Left ventricle myocardium inferior (tissue), 1 donor: Measurements from ENCODE around the gene C16orf90. TPM values are rescaled to one million over a fixed set of nuclear protein-coding genes. Genes with fewer than 3 reads are reported as not detected.
A peak's percentile ranks its signal among the peaks of the same experiment; 100 is the strongest.

ENCODE experiments used
- DNase-seq: peaks from one replicate; pipeline ENCODE4 v3.0.0-alpha.2; 2020
- H3K27ac ChIP-seq: fragments of 200-600 bp; replicated peaks from 2 replicates; pipeline ENCODE4 v1.8.0; 2021
- H3K27me3 ChIP-seq: fragments of 200-600 bp; 2 replicates; pipeline ENCODE4 v1.8.0; 2021; ENCODE audit warnings: low read depth
- H3K36me3 ChIP-seq: fragments of 200-600 bp; 2 replicates; pipeline ENCODE4 v1.8.0; 2021
- H3K4me1 ChIP-seq: fragments of 200-600 bp; 2 replicates; pipeline ENCODE4 v1.8.0; 2021
- H3K4me3 ChIP-seq: fragments of 200-600 bp; 2 replicates; pipeline ENCODE4 v1.8.0; 2021; ENCODE audit warnings: mild to moderate bottlenecking, moderate library complexity
- H3K9me3 ChIP-seq: fragments of 200-600 bp; replicated peaks from 2 replicates; pipeline ENCODE4 v1.8.0; 2021
- intact Hi-C: fragments of 100-400 bp; cut with micrococcal nuclease; formaldehyde crosslinking; loops from one replicate; pipeline ENCODE4 v1.11.0; 2022
- total RNA-seq: library from RNA; stranded (reverse); fragmentation: NEBNext Ultra II Directional; extraction: Animal tissue kit (Norgen Biotek cat#: 25700); gene quantifications from one replicate; pipeline ENCODE4 v1.2.1, GENCODE V29; 2021
- TF ChIP-seq, protein P1 (sequence below): fragments of 200-600 bp; IDR thresholded peaks from 2 replicates; pipeline ENCODE4 v1.8.0; 2021; ENCODE audit warnings: antibody characterized with exemption, mild to moderate bottlenecking, borderline replicate concordance
- donor health status: DM: no; HTN: yes; CAD: no; lungs with severe emphysema.

C16orf90 gene
- total RNA-seq, 1 donor from 2014 or later: not detected

DNA sequence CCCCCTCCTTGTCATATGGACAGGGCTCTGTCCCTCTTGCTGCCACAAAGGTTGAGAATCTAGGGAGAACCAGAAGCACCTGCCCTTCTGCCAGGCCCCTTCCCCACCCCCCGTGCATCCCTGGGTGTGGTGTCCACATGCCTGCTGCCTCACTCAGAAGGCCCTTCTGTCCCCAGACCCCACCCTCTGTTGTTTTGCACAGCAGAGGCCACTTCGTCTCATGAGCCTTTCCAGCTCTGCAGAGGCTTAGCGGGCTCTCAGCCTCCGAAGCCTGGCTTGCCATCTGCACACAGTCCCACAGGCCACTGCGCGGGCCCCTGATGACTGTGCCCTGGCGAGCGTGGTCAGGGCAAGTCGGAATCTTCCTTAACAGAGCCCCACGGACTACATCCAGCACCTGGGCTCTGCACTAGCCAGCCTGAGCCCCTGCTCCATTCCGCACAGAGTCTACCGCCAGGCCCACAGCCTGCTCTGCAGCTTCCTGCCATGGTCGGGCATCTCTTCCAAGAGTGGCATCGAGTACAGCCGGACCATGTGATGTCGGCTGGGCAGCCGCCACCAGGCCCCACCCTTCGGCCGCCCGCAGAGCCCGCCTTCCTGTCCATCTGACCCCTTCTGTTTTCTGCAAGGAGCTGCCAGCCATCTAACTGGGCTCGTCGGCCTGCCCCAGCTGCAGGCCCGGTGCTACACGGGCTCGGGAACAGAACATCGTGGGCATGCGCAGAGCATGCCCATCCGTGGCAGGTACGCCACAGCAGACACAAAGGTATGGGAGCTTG is 10.8 kb downstream of the C16orf90 start:
- Histone ChIP-seq H3K27ac (no peak overlapping the region), H3K4me3 (no peak overlapping the region), H3K27me3 (no peaks in the 10 kb centered on the region), H3K4me1 (peaks cover 28% of the 10 kb centered on the region), H3K9me3 (no peaks in the 10 kb centered on the region), H3K36me3 (peaks cover 86% of the 10 kb centered on the region)
- TF ChIP-seq, protein P1, sequence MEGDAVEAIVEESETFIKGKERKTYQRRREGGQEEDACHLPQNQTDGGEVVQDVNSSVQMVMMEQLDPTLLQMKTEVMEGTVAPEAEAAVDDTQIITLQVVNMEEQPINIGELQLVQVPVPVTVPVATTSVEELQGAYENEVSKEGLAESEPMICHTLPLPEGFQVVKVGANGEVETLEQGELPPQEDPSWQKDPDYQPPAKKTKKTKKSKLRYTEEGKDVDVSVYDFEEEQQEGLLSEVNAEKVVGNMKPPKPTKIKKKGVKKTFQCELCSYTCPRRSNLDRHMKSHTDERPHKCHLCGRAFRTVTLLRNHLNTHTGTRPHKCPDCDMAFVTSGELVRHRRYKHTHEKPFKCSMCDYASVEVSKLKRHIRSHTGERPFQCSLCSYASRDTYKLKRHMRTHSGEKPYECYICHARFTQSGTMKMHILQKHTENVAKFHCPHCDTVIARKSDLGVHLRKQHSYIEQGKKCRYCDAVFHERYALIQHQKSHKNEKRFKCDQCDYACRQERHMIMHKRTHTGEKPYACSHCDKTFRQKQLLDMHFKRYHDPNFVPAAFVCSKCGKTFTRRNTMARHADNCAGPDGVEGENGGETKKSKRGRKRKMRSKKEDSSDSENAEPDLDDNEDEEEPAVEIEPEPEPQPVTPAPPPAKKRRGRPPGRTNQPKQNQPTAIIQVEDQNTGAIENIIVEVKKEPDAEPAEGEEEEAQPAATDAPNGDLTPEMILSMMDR: no peak
- DNase-seq: no peak
- intact Hi-C loops: no loop called here

DNA sequence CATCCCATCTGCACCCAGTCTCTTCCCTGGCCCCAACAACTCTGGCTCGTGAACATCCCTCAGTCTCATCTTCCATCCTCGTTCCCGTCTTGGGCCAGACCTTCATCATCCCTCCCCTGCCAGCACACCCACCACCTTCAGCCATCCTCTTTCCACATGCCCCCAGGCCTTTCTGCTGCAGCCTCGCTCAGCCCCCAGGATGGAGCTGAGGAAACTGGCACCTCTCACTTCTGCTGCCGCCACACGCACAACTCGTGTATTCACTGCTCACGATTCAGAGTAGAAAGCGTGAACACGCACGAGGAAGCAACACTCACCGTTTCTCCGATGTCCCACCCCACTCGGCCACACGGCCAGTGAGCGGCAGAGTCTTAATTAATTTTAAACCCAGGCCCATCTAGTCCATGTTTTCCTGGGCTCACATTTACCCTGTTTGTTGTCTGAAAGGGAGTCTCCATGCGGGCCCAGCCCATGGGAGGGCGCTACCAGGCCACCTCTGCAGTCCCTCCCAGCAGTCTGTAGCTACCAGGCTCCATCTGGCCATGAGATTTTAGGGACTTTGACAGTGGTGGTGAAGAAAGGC is 12.5 kb downstream of the C16orf90 start:
- H3K4me1 ChIP-seq: peaks cover 35% of the 10 kb centered on the region
- no peaks in the 10 kb centered on the region for H3K9me3 ChIP-seq
- peaks cover 98% of the 10 kb centered on the region for H3K36me3 ChIP-seq
- no peak overlapping the region for H3K4me3 ChIP-seq
- H3K27ac ChIP-seq: no peak overlapping the region
- TF ChIP-seq, protein P1: no peak
- H3K27me3 ChIP-seq: no peaks in the 10 kb centered on the region
- DNase-seq: no peak
- intact Hi-C loops: no loop called here

DNA sequence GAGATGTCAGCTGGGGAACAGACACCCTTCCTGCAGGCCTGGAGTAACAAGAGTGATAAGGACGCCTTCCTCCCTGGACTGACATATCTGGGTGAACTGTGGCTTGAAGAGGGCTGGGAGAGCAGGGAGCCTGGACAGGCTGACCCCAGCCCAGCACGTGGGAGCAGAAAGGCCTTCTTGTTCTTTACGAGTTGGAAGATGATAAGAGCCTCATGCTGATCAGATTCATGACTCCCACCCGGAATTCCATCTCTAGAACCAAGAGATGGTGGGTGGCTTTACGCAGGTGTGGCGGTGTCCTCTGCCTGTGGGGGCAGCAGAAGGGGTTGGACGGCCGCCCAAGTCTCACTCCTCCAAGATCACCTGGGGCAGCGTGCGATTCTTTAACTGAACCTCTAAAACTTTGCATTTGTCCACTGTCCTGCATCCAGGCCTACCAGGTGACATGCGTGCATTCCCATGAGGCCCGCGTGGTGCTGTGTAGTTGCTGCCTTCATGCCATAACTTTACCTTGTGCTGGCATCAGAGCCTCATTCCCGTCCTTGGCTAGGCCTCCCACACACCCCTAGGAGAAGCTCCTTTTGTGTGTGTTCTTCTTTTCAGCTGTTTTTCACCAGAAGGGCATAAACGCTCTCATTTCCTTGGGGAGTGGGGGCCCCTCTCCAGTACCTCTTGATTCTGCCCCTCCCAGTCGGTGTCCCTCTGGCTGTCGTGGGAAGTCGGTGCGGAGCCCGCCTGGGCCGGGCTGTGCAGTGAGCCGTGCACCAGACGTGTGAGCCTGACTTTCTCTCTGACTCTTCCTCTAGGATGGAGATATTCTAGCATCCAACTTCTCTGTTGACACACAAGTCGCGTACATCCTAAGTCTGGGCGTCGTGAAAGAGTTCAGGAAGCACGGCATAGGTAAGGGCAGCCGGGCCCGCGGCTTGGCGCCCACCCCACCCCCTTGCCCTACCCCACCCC is 13.3 kb downstream of the C16orf90 start:
- Histone ChIP-seq H3K4me3 (no peak overlapping the region), H3K36me3 (peaks cover 91% of the 10 kb centered on the region), H3K27ac (peak overlapping the region; percentile 52), H3K9me3 (no peaks in the 10 kb centered on the region), H3K4me1 (peaks cover 39% of the 10 kb centered on the region), H3K27me3 (no peaks in the 10 kb centered on the region)
- DNase-seq: no peak
- intact Hi-C loops: no loop called here
- TF ChIP-seq, protein P1: no peak

DNA sequence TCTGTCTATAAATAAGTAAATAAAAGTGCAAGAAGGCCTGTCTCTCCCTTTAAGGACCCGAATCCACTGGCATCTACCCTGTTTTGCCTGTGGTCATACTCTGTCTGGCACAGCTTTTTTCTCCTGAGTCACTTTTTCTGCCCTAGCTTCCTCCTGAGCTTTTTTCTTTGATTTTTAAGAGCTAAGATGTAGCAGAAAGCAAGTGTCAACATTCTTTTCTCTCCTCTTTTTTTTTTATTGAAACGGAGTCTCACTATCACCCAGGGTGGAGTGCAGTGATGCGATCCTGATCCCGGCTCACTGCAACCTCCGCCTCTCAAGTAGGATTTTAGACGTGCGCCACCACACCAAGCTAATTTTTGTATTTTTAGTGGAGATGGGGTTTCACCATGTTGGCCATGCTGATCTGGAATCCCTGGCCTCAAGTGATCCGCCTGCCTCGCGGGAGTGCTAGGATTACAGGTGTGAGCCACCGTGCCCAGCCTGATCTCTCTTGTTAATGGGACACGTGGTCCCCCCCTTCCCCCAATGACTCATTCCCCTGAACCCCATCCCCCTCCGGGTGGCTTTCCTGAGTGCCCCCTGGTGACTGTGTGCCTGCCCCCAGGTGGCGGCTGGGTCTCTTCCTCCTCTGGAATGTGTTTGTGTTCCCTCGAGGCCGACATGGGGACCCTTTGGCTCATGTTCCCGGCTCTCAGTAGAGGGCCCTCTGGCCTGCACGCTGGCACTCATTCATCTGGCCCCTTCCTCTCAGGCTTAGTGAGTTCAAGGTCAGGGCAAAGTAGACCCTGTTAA is 14.2 kb downstream of the C16orf90 start:
- intact Hi-C loops: no loop called here
- H3K36me3 ChIP-seq: peaks cover 83% of the 10 kb centered on the region
- no peaks in the 10 kb centered on the region for H3K27me3 ChIP-seq
- no peaks in the 10 kb centered on the region for H3K9me3 ChIP-seq
- no peak for DNase-seq
- H3K27ac ChIP-seq: peak overlapping the region; percentile 52
- peaks cover 37% of the 10 kb centered on the region for H3K4me1 ChIP-seq
- TF ChIP-seq, protein P1: no peak
- no peak overlapping the region for H3K4me3 ChIP-seq

DNA sequence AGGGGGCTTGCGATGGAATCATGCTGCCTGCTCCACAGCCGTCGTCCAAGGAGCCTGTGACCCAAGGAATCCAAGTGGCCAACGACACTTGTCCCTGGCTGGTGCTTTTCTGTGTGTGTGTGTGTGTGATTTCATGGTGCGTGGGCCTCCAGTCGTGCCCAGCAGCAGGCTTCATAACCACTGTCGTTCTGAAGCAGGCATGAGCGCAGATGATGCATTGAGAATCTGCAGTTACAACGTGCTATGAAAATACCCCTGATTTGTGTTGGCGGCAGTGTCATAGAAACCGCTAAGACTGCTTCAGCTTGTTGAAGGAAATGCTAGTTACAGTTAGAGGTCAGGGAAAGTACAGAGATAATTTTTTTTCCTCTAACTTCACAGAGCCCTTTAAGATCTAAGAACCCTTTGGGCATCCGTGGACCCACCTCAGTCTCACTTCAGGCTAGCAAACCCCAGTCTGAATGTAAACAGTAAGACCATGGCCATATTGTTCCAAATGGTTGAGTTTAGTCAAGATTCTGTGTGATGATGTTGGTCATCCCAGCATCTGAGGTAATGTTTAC is 15.6 kb downstream of the C16orf90 start:
- TF ChIP-seq, protein P1: no peak
- H3K27ac ChIP-seq: no peak overlapping the region
- H3K9me3 ChIP-seq: no peaks in the 10 kb centered on the region
- peaks cover 47% of the 10 kb centered on the region for H3K4me1 ChIP-seq
- no peak overlapping the region for H3K4me3 ChIP-seq
- H3K36me3 ChIP-seq: peaks cover 74% of the 10 kb centered on the region
- H3K27me3 ChIP-seq: no peaks in the 10 kb centered on the region
- DNase-seq: no peak
- intact Hi-C loops: no loop called here
